ENCODE data around the gene DHH.

DHH gene

DNA sequence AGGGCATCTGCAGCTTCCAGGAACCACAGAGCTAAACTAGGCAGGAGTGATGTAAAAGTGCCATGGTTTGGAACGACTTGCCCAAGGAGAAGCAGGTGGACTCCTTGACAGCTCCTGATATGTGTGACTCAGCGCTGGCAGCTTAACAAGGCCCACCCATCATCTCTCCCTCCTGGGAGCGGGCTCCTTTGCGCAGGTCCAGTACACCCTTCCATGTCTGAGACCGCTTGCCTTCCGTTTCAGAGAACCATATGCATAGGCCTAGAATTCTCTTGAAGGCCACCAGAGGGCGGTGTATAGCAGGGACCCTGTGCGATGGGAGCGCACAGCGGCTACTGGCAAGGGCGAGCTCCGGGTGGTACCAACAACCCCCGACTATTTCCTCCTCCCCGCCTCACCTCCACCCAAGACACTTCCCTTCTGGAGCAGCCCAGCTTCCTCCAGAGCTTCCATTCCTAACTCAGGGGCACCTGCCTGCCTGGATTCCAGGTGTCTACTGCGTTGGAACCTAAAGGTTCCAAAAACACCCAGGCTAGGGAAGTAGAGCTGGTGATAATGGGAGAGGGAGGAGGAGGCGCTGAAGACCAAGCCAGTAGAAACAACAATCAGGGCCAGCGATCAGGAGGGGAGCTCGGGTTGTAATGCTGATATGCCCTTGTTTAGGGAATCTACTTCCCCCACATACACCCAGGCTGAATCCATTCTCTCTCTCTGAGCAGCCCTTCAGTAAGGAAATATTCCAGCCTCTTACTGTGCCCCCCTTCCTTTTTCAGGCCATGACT lies 6.3 kb downstream of the DHH start (continued):
- TF ChIP-seq ZSCAN30 (tag by site-specific recombination; IDR thresholded peaks at IDR 0.05) (no peak), ZBTB17 (tag by site-specific recombination; IDR thresholded peaks at IDR 0.05) (peak; percentile 97), ZNF501 (tag by site-specific recombination; IDR thresholded peaks at IDR 0.05) (peak; percentile 74; the same call in 1 of the 2 replicates), ZNF2 (tag by site-specific recombination; IDR thresholded peaks at IDR 0.05) (peak; percentile 89), ZNF701 (tag by site-specific recombination; IDR thresholded peaks at IDR 0.05) (no peak), FEZF1 (tag by site-specific recombination; IDR thresholded peaks at IDR 0.05) (no peak), ZNF138 (tag by site-specific recombination; IDR thresholded peaks at IDR 0.05; ENCODE audit: borderline replicate concordance) (no peak), GLI4 (tag by site-specific recombination; IDR thresholded peaks at IDR 0.05) (no peak), ZNF785 (tag by site-specific recombination; IDR thresholded peaks at IDR 0.05) (no peak), ZBTB48 (tag by site-specific recombination; IDR thresholded peaks at IDR 0.05) (peak; percentile 79), HIC1 (tag by site-specific recombination; IDR thresholded peaks at IDR 0.05) (peak; percentile 87), ZNF830 (tag by site-specific recombination; IDR thresholded peaks at IDR 0.05; ENCODE audit: low read depth) (no peak), ZNF157 (tag by site-specific recombination; IDR thresholded peaks at IDR 0.05) (no peak), ZNF202 (tag by site-specific recombination; IDR thresholded peaks at IDR 0.05; ENCODE audit: borderline replicate concordance) (no peak), ZNF629 (tag by site-specific recombination; IDR thresholded peaks at IDR 0.05) (peak; percentile 52), SP7 (tag by site-specific recombination; IDR thresholded peaks at IDR 0.05) (peak; percentile 67), ZBTB20 (tag by site-specific recombination; IDR thresholded peaks at IDR 0.05) (no peak), ZNF660 (tag by site-specific recombination; IDR thresholded peaks at IDR 0.05) (peak; percentile 80)
- TF ChIP-seq, protein P1, sequence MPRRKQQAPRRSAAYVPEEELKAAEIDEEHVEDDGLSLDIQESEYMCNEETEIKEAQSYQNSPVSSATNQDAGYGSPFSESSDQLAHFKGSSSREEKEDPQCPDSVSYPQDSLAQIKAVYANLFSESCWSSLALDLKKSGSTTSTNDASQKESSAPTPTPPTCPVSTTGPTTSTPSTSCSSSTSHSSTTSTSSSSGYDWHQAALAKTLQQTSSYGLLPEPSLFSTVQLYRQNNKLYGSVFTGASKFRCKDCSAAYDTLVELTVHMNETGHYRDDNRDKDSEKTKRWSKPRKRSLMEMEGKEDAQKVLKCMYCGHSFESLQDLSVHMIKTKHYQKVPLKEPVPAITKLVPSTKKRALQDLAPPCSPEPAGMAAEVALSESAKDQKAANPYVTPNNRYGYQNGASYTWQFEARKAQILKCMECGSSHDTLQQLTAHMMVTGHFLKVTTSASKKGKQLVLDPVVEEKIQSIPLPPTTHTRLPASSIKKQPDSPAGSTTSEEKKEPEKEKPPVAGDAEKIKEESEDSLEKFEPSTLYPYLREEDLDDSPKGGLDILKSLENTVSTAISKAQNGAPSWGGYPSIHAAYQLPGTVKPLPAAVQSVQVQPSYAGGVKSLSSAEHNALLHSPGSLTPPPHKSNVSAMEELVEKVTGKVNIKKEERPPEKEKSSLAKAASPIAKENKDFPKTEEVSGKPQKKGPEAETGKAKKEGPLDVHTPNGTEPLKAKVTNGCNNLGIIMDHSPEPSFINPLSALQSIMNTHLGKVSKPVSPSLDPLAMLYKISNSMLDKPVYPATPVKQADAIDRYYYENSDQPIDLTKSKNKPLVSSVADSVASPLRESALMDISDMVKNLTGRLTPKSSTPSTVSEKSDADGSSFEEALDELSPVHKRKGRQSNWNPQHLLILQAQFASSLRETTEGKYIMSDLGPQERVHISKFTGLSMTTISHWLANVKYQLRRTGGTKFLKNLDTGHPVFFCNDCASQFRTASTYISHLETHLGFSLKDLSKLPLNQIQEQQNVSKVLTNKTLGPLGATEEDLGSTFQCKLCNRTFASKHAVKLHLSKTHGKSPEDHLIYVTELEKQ (tag by site-specific recombination; IDR thresholded peaks at IDR 0.05; ENCODE audit: borderline replicate concordance): no peak

DNA sequence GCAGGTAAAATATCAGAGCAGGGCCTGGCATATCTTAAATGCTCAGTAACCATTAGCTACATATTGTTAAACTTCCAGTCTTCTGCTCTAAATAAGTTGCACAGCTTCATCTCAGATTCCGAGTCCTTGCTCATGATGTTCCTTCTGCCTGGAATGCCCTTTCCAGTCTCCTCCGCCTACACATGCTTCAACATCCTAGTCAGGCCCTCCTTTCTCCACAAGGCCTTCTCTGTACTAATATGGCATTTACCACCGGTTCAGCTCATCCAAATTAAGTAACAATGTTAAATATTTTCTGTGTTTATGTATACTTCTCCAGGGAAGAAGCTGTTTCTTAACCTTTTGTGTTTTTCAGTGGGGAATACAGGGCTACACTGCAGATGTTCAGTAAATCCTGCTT lies 8.5 kb downstream of the DHH start:
- Histone ChIP-seq H3K4me3 (ENCODE audit: low read depth, low read length) (no peak overlapping the region), H3K36me3 (ENCODE audit: control insufficient read depth in 2 of 2, insufficient read depth in 1 of 2, low read length in 2 of 2) (no peaks in the 10 kb centered on the region), H3K9me3 (ENCODE audit: control insufficient read depth, insufficient read depth, low read depth, low read length) (no peaks in the 10 kb centered on the region), H3K27ac (ENCODE audit: extremely low read depth, low read depth, low read length) (no peak overlapping the region), H3K4me1 (ENCODE audit: control insufficient read depth, insufficient read depth, low read length) (no peaks in the 10 kb centered on the region)
- TF ChIP-seq, protein P2, sequence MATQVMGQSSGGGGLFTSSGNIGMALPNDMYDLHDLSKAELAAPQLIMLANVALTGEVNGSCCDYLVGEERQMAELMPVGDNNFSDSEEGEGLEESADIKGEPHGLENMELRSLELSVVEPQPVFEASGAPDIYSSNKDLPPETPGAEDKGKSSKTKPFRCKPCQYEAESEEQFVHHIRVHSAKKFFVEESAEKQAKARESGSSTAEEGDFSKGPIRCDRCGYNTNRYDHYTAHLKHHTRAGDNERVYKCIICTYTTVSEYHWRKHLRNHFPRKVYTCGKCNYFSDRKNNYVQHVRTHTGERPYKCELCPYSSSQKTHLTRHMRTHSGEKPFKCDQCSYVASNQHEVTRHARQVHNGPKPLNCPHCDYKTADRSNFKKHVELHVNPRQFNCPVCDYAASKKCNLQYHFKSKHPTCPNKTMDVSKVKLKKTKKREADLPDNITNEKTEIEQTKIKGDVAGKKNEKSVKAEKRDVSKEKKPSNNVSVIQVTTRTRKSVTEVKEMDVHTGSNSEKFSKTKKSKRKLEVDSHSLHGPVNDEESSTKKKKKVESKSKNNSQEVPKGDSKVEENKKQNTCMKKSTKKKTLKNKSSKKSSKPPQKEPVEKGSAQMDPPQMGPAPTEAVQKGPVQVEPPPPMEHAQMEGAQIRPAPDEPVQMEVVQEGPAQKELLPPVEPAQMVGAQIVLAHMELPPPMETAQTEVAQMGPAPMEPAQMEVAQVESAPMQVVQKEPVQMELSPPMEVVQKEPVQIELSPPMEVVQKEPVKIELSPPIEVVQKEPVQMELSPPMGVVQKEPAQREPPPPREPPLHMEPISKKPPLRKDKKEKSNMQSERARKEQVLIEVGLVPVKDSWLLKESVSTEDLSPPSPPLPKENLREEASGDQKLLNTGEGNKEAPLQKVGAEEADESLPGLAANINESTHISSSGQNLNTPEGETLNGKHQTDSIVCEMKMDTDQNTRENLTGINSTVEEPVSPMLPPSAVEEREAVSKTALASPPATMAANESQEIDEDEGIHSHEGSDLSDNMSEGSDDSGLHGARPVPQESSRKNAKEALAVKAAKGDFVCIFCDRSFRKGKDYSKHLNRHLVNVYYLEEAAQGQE (tag by site-specific recombination; IDR thresholded peaks at IDR 0.05): no peak
- peak; percentile 42; the same call in 1 of the 2 replicates for TF ChIP-seq ZFHX2 (tag by site-specific recombination; conservative IDR thresholded peaks at IDR 0.05)
- ChIA-PET POLR2A (interaction anchor here (1.5 kb wide), 1 partner anchor 45 kb away, joined by 3 read pairs; the partner anchor contains the start of gene TUBA1B), CTCF (interaction anchor here (0.5 to 6.2 kb wide), 10 partner anchors 9 to 152 kb away, joined by 3 to 131 read pairs (median 28); partner anchors contain the start of genes DHH, LMBR1L, RHEBL1 and TUBA1B)
